ENCODE measurements around the gene KCNJ5. TPM values are rescaled to one million over a fixed set of nuclear protein-coding genes. Genes with fewer than 3 reads are reported as not detected.

The KCNJ5 gene
- total RNA-seq, 1 experiment from 2014 or later: 0.22 TPM

- Mint-ChIP-seq H3K36me3 (peaks cover 24% of the 10 kb centered on the region), H3K27me3 (ENCODE audit: low read depth) (no peaks in the 10 kb centered on the region), H3K9me3 (no peaks in the 10 kb centered on the region), H3K4me3 (no peak overlapping the region), H3K27ac (no peak overlapping the region), H3K4me1 (peaks cover 7% of the 10 kb centered on the region)
- DNase-seq (ENCODE audit: low spot score) (no peak), ATAC-seq (peak; percentile 75)
- POLR2A ChIA-PET: no interaction called here
- CTCF ChIA-PET: no interaction called here
- TF ChIP-seq NFATC4 (CRISPR knock-in tag; IDR thresholded peaks at IDR 0.05): no peak
- TF ChIP-seq MLX (CRISPR knock-in tag; IDR thresholded peaks at IDR 0.05): no peak
- no peak for TF ChIP-seq CDX4 (CRISPR knock-in tag; IDR thresholded peaks at IDR 0.05; ENCODE audit: borderline replicate concordance)
- no peak for TF ChIP-seq GRHL2 (CRISPR knock-in tag; IDR thresholded peaks at IDR 0.05; ENCODE audit: insufficient replicate concordance, severe bottlenecking)
- TF ChIP-seq ZNF232 (CRISPR knock-in tag; IDR thresholded peaks at IDR 0.05): no peak
- TF ChIP-seq HMGA2 (CRISPR knock-in tag; IDR thresholded peaks at IDR 0.05): no peak
Observed at GRCh38 chr11:128968916-128969315, 77.8 kb downstream of the KCNJ5 start.

Other genes starting within 250 kb of the KCNJ5 start
- 0.39 to 0.63 TPM (median 0.44 TPM) in 3 replicates for gene FLI1, start 197.3 kb upstream of the KCNJ5 start, total RNA-seq (2021)
- 0.07 to 0.24 TPM (median 0.16 TPM) in 3 replicates for gene KCNJ1, start 24.1 kb upstream of the KCNJ5 start, total RNA-seq (2021)
- gene TP53AIP1, start 51.5 kb downstream of the KCNJ5 start, total RNA-seq (2021): 0.07 TPM in 1 of 3 replicates, not detected in the others

Data from WTC11 (cell line).